Keratinocyte (primary cell): ENCODE results near the gene NEUROD2. TPM values are rescaled to one million over a fixed set of nuclear protein-coding genes. Genes with fewer than 3 reads are reported as not detected.

Source experiments
- DNase-seq: peaks from one replicate; pipeline ENCODE4 v3.0.0-alpha.2; 2011; ENCODE audit warnings: low read depth, missing footprints, low spot score
- FAIRE-seq: peaks from 2 replicates; lab custom pipeline; 2011; peaks lifted over from hg19 to GRCh38; lab: Jason Lieb, UNC
- H2AFZ ChIP-seq: 2 replicates; pipeline ENCODE4 v1.6.0; 2012; ENCODE audit warnings: low read length, control low read depth, inconsistent platforms; ENCODE audit not compliant: control insufficient read depth
- H3K27ac ChIP-seq: 2 replicates; pipeline ENCODE4 v1.5.1; 2011; ENCODE audit warnings: low read length; ENCODE audit not compliant: control insufficient read depth, insufficient read depth
- H3K27me3 ChIP-seq: 3 replicates; pipeline ENCODE4 v1.6.0; 2011; ENCODE audit warnings: low read length; ENCODE audit not compliant: control insufficient read depth, insufficient read depth; ENCODE audit errors: extremely low read depth
- H3K36me3 ChIP-seq, 2 experiments: 2 replicates in 1 of 2; 3 replicates in 1 of 2; pipeline ENCODE4 v1.5.1; 2011; ENCODE audit warnings: low read length in 2 of 2, mild to moderate bottlenecking in 1 of 2; ENCODE audit not compliant: control insufficient read depth in 2 of 2, insufficient read depth in 2 of 2; ENCODE audit errors: extremely low read depth in 1 of 2
- H3K4me1 ChIP-seq: 3 replicates; pipeline ENCODE4 v1.5.1; 2011; ENCODE audit warnings: low read length; ENCODE audit not compliant: control insufficient read depth, insufficient read depth; ENCODE audit errors: extremely low read depth
- H3K4me2 ChIP-seq: 3 replicates; pipeline ENCODE4 v1.6.0; 2011; ENCODE audit warnings: low read depth, low read length; ENCODE audit not compliant: control insufficient read depth, insufficient read depth; ENCODE audit errors: extremely low read depth
- H3K4me3 ChIP-seq, 3 experiments: fragments of 200-600 bp in 1 of 3; sonication (generic) in 1 of 3; 2 replicates in 2 of 3; 3 replicates in 1 of 3; pipeline ENCODE4 v1.5.1; 2011 to 2016; ENCODE audit warnings: low read length in 3 of 3, mild to moderate bottlenecking in 3 of 3, control low read depth in 2 of 3, inconsistent platforms in 1 of 3, low read depth in 1 of 3, mixed read lengths in 1 of 3, mixed run types in 1 of 3, moderate library complexity in 1 of 3; ENCODE audit not compliant: control insufficient read depth in 2 of 3, insufficient read depth in 2 of 3; ENCODE audit errors: extremely low read depth in 1 of 3
- H3K79me2 ChIP-seq: 2 replicates; pipeline ENCODE4 v1.6.0; 2012; ENCODE audit warnings: low read length; ENCODE audit not compliant: control insufficient read depth, insufficient read depth
- H3K9ac ChIP-seq: 3 replicates; pipeline ENCODE4 v1.6.0; 2011; ENCODE audit warnings: low read length; ENCODE audit not compliant: control insufficient read depth, insufficient read depth; ENCODE audit errors: extremely low read depth
- H3K9me1 ChIP-seq: 3 replicates; pipeline ENCODE4 v1.6.0; 2011; ENCODE audit warnings: low read length; ENCODE audit not compliant: control insufficient read depth, insufficient read depth; ENCODE audit errors: extremely low read depth
- H3K9me3 ChIP-seq: 2 replicates; pipeline ENCODE4 v1.5.1; 2012; ENCODE audit warnings: low read depth, low read length; ENCODE audit not compliant: control insufficient read depth
- H4K20me1 ChIP-seq: 3 replicates; pipeline ENCODE4 v1.6.0; 2011; ENCODE audit warnings: low read length; ENCODE audit not compliant: control insufficient read depth, insufficient read depth; ENCODE audit errors: extremely low read depth
- CTCF ChIP-seq, 3 experiments: IDR thresholded peaks in 1 of 3; conservative IDR thresholded peaks in 1 of 3; optimal IDR thresholded peaks in 1 of 3; 2 replicates in 2 of 3; 3 replicates in 1 of 3; pipeline versions ENCODE3 to v1.5.1; 2011; ENCODE audit warnings: low read length in 3 of 3, mild to moderate bottlenecking in 3 of 3, moderate library complexity in 2 of 3, control low read depth in 1 of 3, inconsistent platforms in 1 of 3; ENCODE audit not compliant: insufficient read depth in 2 of 3; ENCODE audit errors: extremely low read depth in 1 of 3
- EZH2 ChIP-seq: IDR thresholded peaks from one replicate; pipeline ENCODE4 v1.6.1; 2012; ENCODE audit warnings: inconsistent platforms, mild to moderate bottlenecking, low read length, moderate library complexity
- dilution Hi-C: fragments of 300-500 bp; cut with MboI; formaldehyde crosslinking; loops from one replicate; pipeline ENCODE4 v1.7.0; 2020; ENCODE audit warnings: low sequenced_read_pairs; ENCODE audit not compliant: extremely low pct_ligation_motif_present
- polyA plus RNA-seq, 5 experiments: library from polyadenylated mRNA; depleted of rRNA in 3 of 5; stranded (reverse) in 3 of 5; stranded (forward) in 1 of 5; unstranded in 1 of 5; fragments of >200 nt; gene quantifications; 1 replicate in 1 of 5; 2 replicates in 3 of 5; 3 replicates in 1 of 5; pipeline versions ENCODE4 v1.2.1 to v1.2.3, GENCODE V29; 2011 to 2012; ENCODE audit warnings: missing spikeins in 2 of 5, low read depth in 1 of 5, low replicate concordance in 1 of 5

NEUROD2 gene
- polyA plus RNA-seq, 1 donor (not counting 4 experiments of a cell fraction or from before 2014, with no cell fraction given): not detected

DNA sequence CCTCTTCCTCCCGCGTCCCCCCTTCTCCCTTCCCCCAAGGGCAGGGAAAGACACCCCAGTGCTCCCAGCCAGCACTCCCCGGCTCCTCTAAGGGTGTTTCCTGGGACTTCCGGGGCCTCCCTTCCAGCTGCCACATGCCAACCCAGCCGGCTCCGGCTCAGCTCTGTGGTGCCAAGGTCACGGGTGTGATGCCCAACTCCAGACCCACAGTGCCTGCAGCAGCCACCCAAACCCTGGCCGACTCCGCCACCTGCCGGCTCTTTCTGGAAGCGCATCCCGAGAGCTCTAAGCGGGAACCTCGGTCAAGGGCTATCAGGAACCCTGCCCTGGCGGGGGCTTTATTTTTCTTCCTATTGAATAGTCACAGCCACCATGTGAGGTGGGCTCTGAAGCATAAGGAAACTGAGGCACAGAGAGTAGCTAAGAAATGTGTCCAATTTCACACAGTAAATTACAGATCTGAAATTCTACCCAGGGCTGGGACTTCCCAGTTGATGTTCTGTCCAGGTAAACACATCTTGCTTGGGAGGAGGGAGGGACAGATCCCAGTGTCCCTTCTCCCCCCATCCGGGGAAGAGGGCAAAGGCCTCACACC lies 15.7 kb upstream of the NEUROD2 start:
- FAIRE-seq: peak; percentile 79
- Histone ChIP-seq H3K27me3 (peaks cover 51% of the 10 kb centered on the region), H3K9ac (no peak overlapping the region)

DNA sequence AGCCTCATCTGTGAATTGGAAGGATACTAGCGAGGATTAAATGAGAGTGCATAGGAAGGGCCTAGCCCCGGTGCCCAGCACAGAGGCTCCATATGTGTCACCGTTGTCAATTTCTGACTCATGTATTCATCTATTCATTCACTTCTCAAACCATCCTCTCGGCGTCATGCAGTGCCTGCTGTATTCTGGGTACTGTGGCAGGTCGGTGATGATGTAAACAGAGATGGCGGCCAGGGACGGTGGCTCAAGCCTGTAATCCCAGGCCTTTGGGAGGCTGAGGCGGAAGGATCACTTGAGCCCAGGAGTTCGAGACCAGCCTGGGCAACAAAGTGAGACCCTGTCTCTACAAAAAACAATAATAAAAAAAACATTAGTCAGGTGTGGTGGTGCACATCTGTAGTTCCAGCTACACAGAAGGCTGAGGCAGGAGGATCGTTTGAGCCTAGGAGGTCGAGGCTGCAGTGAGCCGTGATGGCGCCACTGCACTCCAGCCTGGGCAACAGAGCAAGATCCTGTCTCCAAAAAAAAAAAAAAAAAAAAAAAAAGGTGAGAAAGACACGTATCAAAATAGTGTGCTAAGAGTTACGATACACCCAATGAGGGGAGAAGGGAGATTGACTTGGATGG lies 14.8 kb upstream of the NEUROD2 start:
- no peak for DNase-seq
- FAIRE-seq: no peak
- H3K27ac ChIP-seq: no peak overlapping the region

More for the DNA sequence above, 15.7 kb upstream of the NEUROD2 start:
- H2AFZ ChIP-seq: no peak overlapping the region
- no peaks in the 10 kb centered on the region for H3K9me3 ChIP-seq
- H3K4me1 ChIP-seq: peaks cover 34% of the 10 kb centered on the region
- no peak for DNase-seq
- peaks cover 2% of the 10 kb centered on the region for H4K20me1 ChIP-seq
- no peaks in the 10 kb centered on the region for H3K36me3 ChIP-seq
- dilution Hi-C loops: no loop called here
- no peaks in the 10 kb centered on the region for H3K79me2 ChIP-seq
- TF ChIP-seq EZH2: no peak
- TF ChIP-seq CTCF (optimal IDR thresholded peaks at IDR 0.05 in 1 of 3, IDR thresholded peaks at IDR 0.05 in 1 of 3, conservative IDR thresholded peaks at IDR 0.05 in 1 of 3; ENCODE audit: extremely low read depth in 1 of 3, insufficient read depth in 2 of 3, low read length in 3 of 3): peak; percentile 85 to 94 (median 86)
- no peaks in the 10 kb centered on the region for H3K9me1 ChIP-seq
- H3K4me2 ChIP-seq: no peak overlapping the region
- no peak overlapping the region for H3K4me3 ChIP-seq
- no peak overlapping the region for H3K27ac ChIP-seq

More for the DNA sequence above, 14.8 kb upstream of the NEUROD2 start:
- no peak overlapping the region for H3K4me3 ChIP-seq
- H2AFZ ChIP-seq: no peak overlapping the region
- peaks cover 2% of the 10 kb centered on the region for H4K20me1 ChIP-seq
- dilution Hi-C loops: no loop called here
- TF ChIP-seq CTCF (optimal IDR thresholded peaks at IDR 0.05 in 1 of 3, IDR thresholded peaks at IDR 0.05 in 1 of 3, conservative IDR thresholded peaks at IDR 0.05 in 1 of 3; ENCODE audit: extremely low read depth in 1 of 3, insufficient read depth in 2 of 3, low read length in 3 of 3): no peak
- no peak for TF ChIP-seq EZH2
- no peak overlapping the region for H3K9ac ChIP-seq
- H3K79me2 ChIP-seq: no peaks in the 10 kb centered on the region
- H3K4me2 ChIP-seq: peak overlapping the region; percentile 55
- H3K9me3 ChIP-seq: no peaks in the 10 kb centered on the region
- H3K9me1 ChIP-seq: no peaks in the 10 kb centered on the region
- peaks cover 34% of the 10 kb centered on the region for H3K4me1 ChIP-seq
- H3K36me3 ChIP-seq: no peaks in the 10 kb centered on the region
- H3K27me3 ChIP-seq: peaks cover 43% of the 10 kb centered on the region
